ENCODE measurements around the gene KARS1.
A peak's percentile ranks its signal among the peaks of the same experiment; 100 is the strongest.

Gene KARS1

GRCh38 chr16:75647492-75648264, at the start of gene KARS1, which contains the start of gene TERF2IP:
TSS of gene KARS1 (minus strand) at chr16:75647665. CDS start at chr16:75647639, 26 bp downstream.
TSS of gene TERF2IP (plus strand) at chr16:75647773. CDS start at chr16:75647883, 110 bp downstream.
- peak; percentile 91 for DNase-seq (ENCODE audit: low read depth in 2 of 2)

GRCh38 chr16:75695708-75696107, 48.2 kb upstream of the KARS1 start:
- no peak for DNase-seq (ENCODE audit: low read depth in 2 of 2)

- no peak for DNase-seq (ENCODE audit: low read depth in 2 of 2)
Measured at GRCh38 chr16:75687361-75687760, 39.9 kb upstream of the KARS1 start.

- DNase-seq (ENCODE audit: low read depth in 2 of 2) = no peak
Measured at GRCh38 chr16:75682308-75682707, 34.8 kb upstream of the KARS1 start.

- DNase-seq (ENCODE audit: low read depth in 2 of 2) = no peak
Measured at GRCh38 chr16:75679366-75679765, 31.9 kb upstream of the KARS1 start.

- no peak for DNase-seq (ENCODE audit: low read depth in 2 of 2)
Measured at GRCh38 chr16:75676909-75677308, 29.4 kb upstream of the KARS1 start, which contains the start of gene CPHXL2. TSS of gene CPHXL2 (minus strand) at chr16:75677009. CDS start at chr16:75676999, 10 bp downstream.

- DNase-seq (ENCODE audit: low read depth in 2 of 2) = no peak
Measured at GRCh38 chr16:75667503-75667902, 20.0 kb upstream of the KARS1 start.

GRCh38 chr16:75660726-75661302, 13.3 kb upstream of the KARS1 start:
- no peak for DNase-seq (ENCODE audit: low read depth in 2 of 2)

GRCh38 chr16:75660321-75660720, 12.9 kb upstream of the KARS1 start:
- DNase-seq (ENCODE audit: low read depth in 2 of 2) = no peak

- no peak for DNase-seq (ENCODE audit: low read depth in 2 of 2)
Measured at GRCh38 chr16:75658175-75658574, 10.7 kb upstream of the KARS1 start.

- no peak for DNase-seq (ENCODE audit: low read depth in 2 of 2)
Measured at GRCh38 chr16:75653922-75654321, 6.5 kb upstream of the KARS1 start.

- peak; percentile 65 to 74 for DNase-seq (ENCODE audit: low read depth in 2 of 2)
Measured at GRCh38 chr16:75648265-75649076, 1.0 kb upstream of the KARS1 start.

- no peak for DNase-seq (ENCODE audit: low read depth in 2 of 2)
Measured at GRCh38 chr16:75647112-75647491, 363 bp downstream of the KARS1 start.

- DNase-seq (ENCODE audit: low read depth in 2 of 2) = no peak
Measured at GRCh38 chr16:75644240-75645012, 3.0 kb downstream of the KARS1 start.

- no peak for DNase-seq (ENCODE audit: low read depth in 2 of 2)
Measured at GRCh38 chr16:75640598-75640997, 6.9 kb downstream of the KARS1 start.

GRCh38 chr16:75635036-75635435, 12.4 kb downstream of the KARS1 start:
- DNase-seq (ENCODE audit: low read depth in 2 of 2) = no peak

- DNase-seq (ENCODE audit: low read depth in 2 of 2) = no peak
Measured at GRCh38 chr16:75632857-75633256, 14.6 kb downstream of the KARS1 start.

GRCh38 chr16:75630052-75630451, 17.4 kb downstream of the KARS1 start:
- DNase-seq (ENCODE audit: low read depth in 2 of 2) = no peak

- DNase-seq (ENCODE audit: low read depth in 2 of 2) = no peak
Measured at GRCh38 chr16:75629132-75629531, 18.3 kb downstream of the KARS1 start.

GRCh38 chr16:75628351-75628750, 19.1 kb downstream of the KARS1 start:
- no peak for DNase-seq (ENCODE audit: low read depth in 2 of 2)

- DNase-seq (ENCODE audit: low read depth in 2 of 2) = no peak
Measured at GRCh38 chr16:75627851-75628250, 19.6 kb downstream of the KARS1 start.

- DNase-seq (ENCODE audit: low read depth in 2 of 2) = no peak
Measured at GRCh38 chr16:75626806-75627205, 20.7 kb downstream of the KARS1 start.
